ENCODE results near the gene FBL.
"Not testable (repeated sequence)": the region's sequence is repeated elsewhere in the genome, so short reads cannot be mapped to it uniquely, and the experiment has no call there.

Gene FBL

GRCh38 chr19:39845933-39846677 is at the start of gene FBL:
Gene FBL, minus strand, starts transcription at chr19:39846379. Its CDS starts 79 bp downstream, at chr19:39846300.
- DNase-seq, result peak; percentile 95 to 99

GRCh38 chr19:39895096-39895495 is 48.9 kb upstream of the FBL start:
- not testable (repeated sequence) for DNase-seq

GRCh38 chr19:39894236-39894606 is 48.0 kb upstream of the FBL start:
- DNase-seq, result not testable (repeated sequence)

DNA sequence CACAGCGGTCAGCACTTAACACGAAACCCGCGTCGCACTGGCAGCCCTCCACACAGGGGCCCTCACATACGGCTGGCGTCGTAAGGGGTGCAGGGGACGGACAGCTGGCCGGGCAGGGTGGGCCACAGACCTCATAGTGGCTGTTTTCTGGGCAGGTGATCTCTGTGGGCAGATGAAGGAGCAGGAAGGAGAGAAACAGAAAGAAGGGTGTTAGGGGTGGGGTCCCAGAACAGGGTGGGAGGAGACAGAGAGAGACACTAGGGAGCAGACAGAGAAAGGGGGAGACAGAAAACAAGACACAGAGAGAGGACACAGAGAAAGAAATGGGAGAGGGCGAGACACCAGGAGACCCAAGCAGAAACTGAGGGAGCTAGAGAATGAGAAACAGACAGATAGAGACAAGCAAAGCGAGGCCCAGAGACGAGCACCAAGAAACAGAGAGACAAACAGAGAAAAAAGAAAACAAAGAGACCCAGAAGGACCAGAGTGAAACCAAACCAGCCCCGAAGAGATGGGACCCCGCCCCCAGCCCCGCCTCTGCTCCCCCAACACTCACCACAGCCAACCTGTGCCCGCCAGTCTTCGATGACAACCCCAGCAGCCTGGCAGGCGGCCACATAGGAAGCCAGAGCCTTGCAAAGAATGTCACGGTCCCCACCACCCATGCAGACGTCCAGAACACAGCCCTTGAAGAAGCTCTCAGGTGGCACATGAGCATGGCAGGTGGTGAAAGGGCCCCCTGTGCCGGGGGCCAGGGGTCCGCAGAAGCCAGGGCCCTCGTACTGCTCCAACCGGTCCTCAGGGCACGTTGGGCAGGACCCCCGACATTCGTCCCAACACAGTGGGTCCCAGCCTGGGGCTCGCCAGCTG is 47.4 kb upstream of the FBL start:
- DNase-seq, result not testable (repeated sequence)

DNA sequence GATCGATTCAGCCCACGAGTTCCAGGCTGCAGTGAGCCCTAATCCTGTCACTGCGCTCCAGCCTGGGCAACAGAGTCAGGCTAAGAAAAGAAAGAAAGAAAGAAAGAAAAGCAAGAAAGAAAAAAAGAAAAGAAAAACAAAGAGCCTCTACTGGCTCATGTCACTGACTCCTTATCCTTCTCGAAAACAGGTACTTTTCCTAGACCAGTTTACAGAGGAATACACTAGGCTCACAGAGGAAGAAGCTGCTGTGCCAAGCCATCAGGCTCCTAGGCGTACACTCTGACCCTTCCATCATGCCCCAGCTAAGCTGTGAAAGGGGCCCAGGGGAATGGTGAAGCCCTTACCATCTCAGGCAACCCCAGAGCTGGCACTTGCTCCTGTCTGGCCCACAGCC is 46.3 kb upstream of the FBL start:
- not testable (repeated sequence) for DNase-seq

- peak in 1 of 2 experiments; percentile 12 for DNase-seq
These were observed 45.7 kb upstream of the FBL start for GRCh38 chr19:39891660-39892505.

GRCh38 chr19:39890755-39891551 is 44.8 kb upstream of the FBL start:
- DNase-seq, result no peak

GRCh38 chr19:39889872-39890754 is 43.9 kb upstream of the FBL start:
- not testable (repeated sequence) for DNase-seq

- DNase-seq, result not testable (repeated sequence)
These were observed 41.3 kb upstream of the FBL start for GRCh38 chr19:39887456-39887951.

DNA sequence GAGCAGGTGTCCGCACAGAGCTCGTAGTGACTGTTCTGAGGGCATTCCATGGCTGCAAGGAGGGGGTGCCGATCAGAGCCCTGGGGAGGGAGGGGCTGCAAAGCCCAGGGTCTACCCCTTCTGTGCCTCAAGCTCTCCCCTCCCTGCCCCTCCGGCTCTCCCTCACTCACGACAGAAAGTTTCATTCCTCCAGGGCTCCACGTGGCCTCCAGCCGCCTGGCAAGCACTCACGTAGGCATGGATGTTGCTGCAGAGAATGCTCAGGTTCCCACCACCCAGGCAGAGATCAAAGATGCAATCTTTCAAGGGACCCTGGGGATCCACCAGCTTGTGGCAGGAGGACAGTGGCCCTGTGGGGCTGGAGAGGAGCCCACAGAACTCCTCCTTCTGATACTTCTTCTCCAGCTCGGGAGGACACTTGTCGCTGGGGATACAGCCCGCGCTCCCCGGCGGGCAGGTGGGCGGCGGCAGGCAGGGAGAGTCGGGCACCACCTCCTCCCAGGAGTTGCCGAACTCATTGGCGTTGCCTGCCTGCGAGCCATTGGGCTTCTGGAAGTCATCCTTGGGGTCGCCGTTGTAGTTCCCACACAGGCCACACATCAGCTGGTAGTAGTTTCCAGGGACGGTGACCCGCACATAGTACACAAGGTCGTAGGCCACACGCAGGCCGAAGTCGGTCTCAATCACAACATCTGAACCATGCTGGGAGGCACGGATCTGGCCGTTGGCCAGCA is 39.8 kb upstream of the FBL start:
- not testable (repeated sequence) for DNase-seq

DNA sequence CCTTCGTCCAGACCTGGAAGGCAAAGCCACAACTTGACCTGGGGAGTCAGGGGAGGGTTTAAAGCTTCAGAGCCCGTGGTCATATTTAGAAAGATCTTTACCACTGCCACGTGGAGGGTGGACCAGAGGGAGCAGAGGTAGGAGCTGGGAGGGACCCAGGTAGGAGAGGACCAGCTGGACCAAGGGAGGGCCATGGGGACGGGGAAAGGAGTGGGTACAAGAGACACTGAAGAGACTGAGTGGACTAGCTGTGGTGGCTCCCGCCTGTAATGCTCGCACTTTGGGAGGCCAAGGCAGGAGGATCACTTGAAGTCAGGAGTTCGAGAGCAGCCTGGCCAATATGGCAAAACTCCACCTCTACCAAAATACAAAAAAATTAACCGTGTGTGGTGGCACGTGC is 38.5 kb upstream of the FBL start:
- not testable (repeated sequence) for DNase-seq

- not testable (repeated sequence) for DNase-seq
These were observed 36.5 kb upstream of the FBL start for GRCh38 chr19:39882645-39883044.

DNA sequence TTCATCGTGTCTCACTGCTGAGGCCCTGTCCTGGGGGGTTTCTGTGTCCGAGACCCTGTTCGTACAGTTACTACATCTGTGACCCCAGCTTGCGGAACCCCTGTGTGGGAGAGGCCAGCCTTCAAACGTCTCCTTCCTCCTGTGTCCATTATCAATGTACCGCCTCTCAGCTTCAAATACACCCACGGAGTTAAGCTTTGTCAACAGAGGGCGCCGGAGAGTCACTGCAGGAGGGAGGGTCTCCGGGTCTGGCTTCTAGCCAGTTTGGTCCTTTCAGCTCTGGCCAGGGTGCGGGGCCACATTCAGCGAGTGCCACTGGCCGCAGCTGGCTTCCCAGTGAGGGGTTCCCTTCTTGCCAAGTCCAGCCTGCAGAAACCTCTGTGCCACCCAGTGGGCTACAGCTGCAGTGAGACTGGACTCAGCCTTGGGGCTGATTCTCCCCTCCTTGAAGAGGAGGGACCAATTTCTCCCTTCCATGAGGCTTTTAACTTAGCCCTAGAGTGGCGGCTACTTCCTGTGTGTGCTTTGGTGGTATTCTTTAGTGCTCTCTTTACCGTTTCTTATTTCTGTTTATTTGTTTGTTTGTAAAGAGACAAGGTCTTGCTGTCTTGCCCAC is 35.4 kb upstream of the FBL start:
- DNase-seq, result peak; percentile 18 to 34

DNA sequence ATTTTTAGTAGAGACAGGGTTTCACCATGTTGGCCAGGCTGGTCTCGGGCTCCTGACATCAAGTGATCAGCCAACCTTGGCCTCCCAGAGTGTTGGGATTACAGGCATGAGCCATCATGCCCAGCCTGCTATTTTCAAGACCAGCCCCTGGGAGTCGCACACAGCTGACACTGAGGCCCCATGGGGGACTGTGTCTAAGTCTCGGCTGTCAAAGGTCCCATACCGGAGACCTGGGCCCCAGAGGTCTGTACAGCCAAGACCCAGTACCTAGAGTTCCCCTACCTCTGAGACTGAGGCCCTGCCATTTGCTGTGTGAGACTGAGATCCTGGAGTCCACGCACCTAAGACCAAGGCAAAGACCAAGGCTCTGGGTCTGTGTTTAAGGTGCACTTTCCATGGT is 34.1 kb upstream of the FBL start:
- not testable (repeated sequence) for DNase-seq

GRCh38 chr19:39879796-39880195 is 33.6 kb upstream of the FBL start:
- not testable (repeated sequence) for DNase-seq

DNA sequence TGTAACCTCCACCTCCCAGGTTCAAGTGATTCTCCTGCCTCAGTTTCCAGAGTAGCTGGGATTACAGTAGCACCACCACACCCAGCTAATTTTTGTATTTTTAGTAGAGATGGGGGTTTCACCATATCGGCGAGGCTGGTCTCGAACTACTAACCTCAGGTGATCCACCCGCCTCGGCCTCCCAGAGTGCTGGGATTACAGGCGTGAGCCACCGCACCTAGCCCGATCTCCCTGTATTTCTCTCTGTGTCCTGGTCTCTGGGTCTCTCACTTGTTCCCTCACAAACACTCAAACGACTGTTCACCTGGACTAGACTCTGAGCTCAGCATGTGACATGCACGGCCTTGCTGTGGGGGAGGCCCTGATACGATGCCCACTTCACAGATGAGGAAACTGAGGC is 32.7 kb upstream of the FBL start:
- DNase-seq, result not testable (repeated sequence)

- no peak for DNase-seq
These were observed 32.2 kb upstream of the FBL start for GRCh38 chr19:39878398-39878797.

- DNase-seq, result not testable (repeated sequence)
These were observed 31.8 kb upstream of the FBL start for GRCh38 chr19:39877982-39878381.

DNA sequence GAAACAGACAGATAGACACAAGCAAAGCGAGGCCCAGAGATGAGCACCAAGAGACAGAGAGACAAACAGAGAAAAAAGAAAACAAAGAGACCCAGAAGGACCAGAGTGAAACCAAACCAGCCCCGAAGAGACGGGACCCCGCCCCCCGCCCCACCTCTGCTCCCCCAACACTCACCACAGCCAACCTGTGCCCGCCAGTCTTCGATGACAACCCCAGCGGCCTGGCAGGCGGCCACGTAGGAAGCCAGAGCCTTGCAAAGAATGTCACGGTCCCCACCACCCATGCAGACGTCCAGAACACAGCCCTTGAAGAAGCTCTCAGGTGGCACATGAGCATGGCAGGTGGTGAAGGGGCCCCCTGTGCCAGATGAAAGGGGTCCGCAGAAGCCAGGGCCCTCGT is 31.3 kb upstream of the FBL start:
- DNase-seq, result not testable (repeated sequence)

- not testable (repeated sequence) for DNase-seq
These were observed 30.3 kb upstream of the FBL start for GRCh38 chr19:39876486-39876885.

All from stimulated activated CD4-positive, alpha-beta T cell treated with anti-CD3 and anti-CD28 coated beads, Interleukin-4, amount 100 ng/mL, for 4 hours (primary cell).